ENCODE results near the gene PHACTR3. TPM values are rescaled to one million over a fixed set of nuclear protein-coding genes. Genes with fewer than 3 reads are reported as not detected.

Gene PHACTR3
- total and polyA plus RNA-seq, 4 donors = 0.14 to 0.42 (median 0.17) TPM

DNA sequence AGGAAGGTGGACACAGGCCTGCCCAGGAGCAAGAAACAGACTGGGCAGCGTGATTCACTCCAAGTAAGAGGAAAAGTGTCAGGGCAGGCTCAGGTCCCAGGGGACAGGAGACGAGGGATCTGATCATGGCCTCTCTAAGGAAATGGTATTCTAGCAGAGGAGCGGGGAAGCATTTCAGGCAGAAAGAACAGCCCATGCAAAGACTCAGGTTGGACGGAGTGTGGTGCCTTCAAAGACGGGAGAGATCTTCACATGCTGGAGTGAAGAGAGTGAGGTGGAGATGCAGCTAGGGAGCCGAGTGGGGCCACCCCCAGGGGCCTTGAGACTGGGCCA lies 168.0 kb downstream of the PHACTR3 start:
- WGBS = 63% methylated on average over 6 of the region's 6 CpGs
- Histone ChIP-seq H3K27ac (ENCODE audit: low read depth in 1 of 2, low read length in 2 of 2) (no peak overlapping the region), H3K27me3 (ENCODE audit: control insufficient read depth in 4 of 4, insufficient read depth in 4 of 4, low read length in 3 of 4) (no peaks in the 10 kb centered on the region)

DNA sequence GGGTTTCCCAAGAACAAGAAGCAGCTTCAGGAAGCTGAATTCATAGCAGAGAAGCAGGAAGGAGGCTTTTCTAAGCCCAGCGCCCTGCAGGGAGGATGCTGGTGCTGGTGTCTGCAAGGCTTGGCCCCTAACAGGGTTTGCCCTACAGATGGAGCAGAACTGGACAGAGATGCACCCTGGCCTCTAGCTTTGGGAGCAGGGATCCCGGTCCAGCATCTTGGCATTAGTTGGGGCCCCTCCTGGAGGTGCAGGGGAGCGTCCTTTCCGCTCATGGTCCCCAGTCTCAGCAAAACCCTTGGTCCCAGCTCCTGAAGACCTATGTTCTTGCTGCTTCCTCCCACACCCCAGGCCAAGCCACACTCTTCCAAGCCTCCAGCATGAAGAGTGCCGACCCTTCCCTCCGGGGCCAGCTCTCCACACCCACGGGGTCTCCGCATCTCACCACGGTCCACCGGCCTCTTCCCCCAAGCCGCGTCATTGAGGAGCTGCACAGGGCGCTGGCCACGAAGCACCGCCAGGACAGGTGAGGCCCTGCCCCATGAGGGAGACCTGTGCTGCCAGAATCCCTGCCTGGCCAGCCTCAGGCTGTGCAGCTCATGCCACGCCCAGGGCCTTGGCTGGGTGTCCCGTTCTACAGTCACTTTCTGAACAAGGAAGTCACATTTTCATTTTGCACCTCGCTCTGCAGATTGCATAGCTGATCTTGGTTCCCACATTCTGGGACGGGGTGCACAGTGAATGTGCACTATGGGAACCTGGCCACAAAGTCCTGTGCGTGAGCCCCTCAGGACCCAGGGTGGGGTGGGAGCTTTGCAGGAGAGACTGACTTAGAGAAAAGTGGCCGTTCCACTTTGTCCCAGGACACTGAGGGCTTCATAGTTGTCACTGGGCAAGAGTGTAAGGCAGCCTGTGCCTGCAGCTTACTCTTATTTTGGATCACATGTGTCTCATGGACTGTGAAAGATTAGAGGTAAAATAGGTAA lies 168.9 kb downstream of the PHACTR3 start:
- 81% methylated on average over 21 of the region's 21 CpGs for WGBS
- H3K27me3 ChIP-seq (ENCODE audit: control insufficient read depth in 4 of 4, insufficient read depth in 4 of 4, low read length in 3 of 4) = no peaks in the 10 kb centered on the region
- H3K9me3 ChIP-seq (ENCODE audit: control insufficient read depth in 4 of 4, low read length in 3 of 4) = no peaks in the 10 kb centered on the region
- no peaks in the 10 kb centered on the region for H3K36me3 ChIP-seq (ENCODE audit: control insufficient read depth in 4 of 4, insufficient read depth in 3 of 4, low read depth in 1 of 4, low read length in 3 of 4)
- H3K4me1 ChIP-seq (ENCODE audit: control insufficient read depth in 4 of 4, insufficient read depth in 4 of 4, low read length in 3 of 4) = no peaks in the 10 kb centered on the region
- H3K4me3 ChIP-seq (ENCODE audit: low read depth in 1 of 3, low read length in 3 of 3) = no peak overlapping the region
- TF ChIP-seq RAD21 (IDR thresholded peaks at IDR 0.05) (no peak), GABPA (IDR thresholded peaks at IDR 0.05 in 1 of 2, conservative IDR thresholded peaks at IDR 0.05 in 1 of 2) (no peak), HNF4G (IDR thresholded peaks at IDR 0.05) (no peak), NR2F2 (IDR thresholded peaks at IDR 0.05) (no peak), FOXA1 (IDR thresholded peaks at IDR 0.05) (no peak), SP1 (IDR thresholded peaks at IDR 0.05) (no peak), RXRA (IDR thresholded peaks at IDR 0.05) (no peak), TAF1 (conservative IDR thresholded peaks at IDR 0.05) (no peak)
- TF ChIP-seq, protein P1, sequence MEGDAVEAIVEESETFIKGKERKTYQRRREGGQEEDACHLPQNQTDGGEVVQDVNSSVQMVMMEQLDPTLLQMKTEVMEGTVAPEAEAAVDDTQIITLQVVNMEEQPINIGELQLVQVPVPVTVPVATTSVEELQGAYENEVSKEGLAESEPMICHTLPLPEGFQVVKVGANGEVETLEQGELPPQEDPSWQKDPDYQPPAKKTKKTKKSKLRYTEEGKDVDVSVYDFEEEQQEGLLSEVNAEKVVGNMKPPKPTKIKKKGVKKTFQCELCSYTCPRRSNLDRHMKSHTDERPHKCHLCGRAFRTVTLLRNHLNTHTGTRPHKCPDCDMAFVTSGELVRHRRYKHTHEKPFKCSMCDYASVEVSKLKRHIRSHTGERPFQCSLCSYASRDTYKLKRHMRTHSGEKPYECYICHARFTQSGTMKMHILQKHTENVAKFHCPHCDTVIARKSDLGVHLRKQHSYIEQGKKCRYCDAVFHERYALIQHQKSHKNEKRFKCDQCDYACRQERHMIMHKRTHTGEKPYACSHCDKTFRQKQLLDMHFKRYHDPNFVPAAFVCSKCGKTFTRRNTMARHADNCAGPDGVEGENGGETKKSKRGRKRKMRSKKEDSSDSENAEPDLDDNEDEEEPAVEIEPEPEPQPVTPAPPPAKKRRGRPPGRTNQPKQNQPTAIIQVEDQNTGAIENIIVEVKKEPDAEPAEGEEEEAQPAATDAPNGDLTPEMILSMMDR (IDR thresholded peaks at IDR 0.05; ENCODE audit: low read depth, low read length, missing input control) = no peak
- TF ChIP-seq, protein P2, sequence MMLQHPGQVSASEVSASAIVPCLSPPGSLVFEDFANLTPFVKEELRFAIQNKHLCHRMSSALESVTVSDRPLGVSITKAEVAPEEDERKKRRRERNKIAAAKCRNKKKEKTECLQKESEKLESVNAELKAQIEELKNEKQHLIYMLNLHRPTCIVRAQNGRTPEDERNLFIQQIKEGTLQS (IDR thresholded peaks at IDR 0.05) = no peak
- TF ChIP-seq, protein P3, sequence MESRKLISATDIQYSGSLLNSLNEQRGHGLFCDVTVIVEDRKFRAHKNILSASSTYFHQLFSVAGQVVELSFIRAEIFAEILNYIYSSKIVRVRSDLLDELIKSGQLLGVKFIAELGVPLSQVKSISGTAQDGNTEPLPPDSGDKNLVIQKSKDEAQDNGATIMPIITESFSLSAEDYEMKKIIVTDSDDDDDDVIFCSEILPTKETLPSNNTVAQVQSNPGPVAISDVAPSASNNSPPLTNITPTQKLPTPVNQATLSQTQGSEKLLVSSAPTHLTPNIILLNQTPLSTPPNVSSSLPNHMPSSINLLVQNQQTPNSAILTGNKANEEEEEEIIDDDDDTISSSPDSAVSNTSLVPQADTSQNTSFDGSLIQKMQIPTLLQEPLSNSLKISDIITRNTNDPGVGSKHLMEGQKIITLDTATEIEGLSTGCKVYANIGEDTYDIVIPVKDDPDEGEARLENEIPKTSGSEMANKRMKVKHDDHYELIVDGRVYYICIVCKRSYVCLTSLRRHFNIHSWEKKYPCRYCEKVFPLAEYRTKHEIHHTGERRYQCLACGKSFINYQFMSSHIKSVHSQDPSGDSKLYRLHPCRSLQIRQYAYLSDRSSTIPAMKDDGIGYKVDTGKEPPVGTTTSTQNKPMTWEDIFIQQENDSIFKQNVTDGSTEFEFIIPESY (IDR thresholded peaks at IDR 0.05) = no peak
- TF ChIP-seq, protein P4, sequence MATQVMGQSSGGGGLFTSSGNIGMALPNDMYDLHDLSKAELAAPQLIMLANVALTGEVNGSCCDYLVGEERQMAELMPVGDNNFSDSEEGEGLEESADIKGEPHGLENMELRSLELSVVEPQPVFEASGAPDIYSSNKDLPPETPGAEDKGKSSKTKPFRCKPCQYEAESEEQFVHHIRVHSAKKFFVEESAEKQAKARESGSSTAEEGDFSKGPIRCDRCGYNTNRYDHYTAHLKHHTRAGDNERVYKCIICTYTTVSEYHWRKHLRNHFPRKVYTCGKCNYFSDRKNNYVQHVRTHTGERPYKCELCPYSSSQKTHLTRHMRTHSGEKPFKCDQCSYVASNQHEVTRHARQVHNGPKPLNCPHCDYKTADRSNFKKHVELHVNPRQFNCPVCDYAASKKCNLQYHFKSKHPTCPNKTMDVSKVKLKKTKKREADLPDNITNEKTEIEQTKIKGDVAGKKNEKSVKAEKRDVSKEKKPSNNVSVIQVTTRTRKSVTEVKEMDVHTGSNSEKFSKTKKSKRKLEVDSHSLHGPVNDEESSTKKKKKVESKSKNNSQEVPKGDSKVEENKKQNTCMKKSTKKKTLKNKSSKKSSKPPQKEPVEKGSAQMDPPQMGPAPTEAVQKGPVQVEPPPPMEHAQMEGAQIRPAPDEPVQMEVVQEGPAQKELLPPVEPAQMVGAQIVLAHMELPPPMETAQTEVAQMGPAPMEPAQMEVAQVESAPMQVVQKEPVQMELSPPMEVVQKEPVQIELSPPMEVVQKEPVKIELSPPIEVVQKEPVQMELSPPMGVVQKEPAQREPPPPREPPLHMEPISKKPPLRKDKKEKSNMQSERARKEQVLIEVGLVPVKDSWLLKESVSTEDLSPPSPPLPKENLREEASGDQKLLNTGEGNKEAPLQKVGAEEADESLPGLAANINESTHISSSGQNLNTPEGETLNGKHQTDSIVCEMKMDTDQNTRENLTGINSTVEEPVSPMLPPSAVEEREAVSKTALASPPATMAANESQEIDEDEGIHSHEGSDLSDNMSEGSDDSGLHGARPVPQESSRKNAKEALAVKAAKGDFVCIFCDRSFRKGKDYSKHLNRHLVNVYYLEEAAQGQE (IDR thresholded peaks at IDR 0.05) = no peak
- DNase-seq (ENCODE audit: low spot score) = no peak
- H3K9ac ChIP-seq (ENCODE audit: low read depth in 1 of 2, low read length in 2 of 2) = no peak overlapping the region
- no peak overlapping the region for H3K27ac ChIP-seq (ENCODE audit: low read depth in 1 of 2, low read length in 2 of 2)

More for the DNA sequence above, 168.0 kb downstream of the PHACTR3 start:
- no peak for DNase-seq (ENCODE audit: low spot score)
- TF ChIP-seq EGR1 (IDR thresholded peaks at IDR 0.05; ENCODE audit: low read depth in 2 of 2) (no peak), SP1 (IDR thresholded peaks at IDR 0.05) (no peak), FOXA2 (IDR thresholded peaks at IDR 0.05) (no peak), FOXA1 (IDR thresholded peaks at IDR 0.05) (no peak), YY1 (IDR thresholded peaks at IDR 0.05) (no peak)
- TF ChIP-seq, protein P5, sequence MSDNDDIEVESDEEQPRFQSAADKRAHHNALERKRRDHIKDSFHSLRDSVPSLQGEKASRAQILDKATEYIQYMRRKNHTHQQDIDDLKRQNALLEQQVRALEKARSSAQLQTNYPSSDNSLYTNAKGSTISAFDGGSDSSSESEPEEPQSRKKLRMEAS (IDR thresholded peaks at IDR 0.05) = no peak
- TF ChIP-seq, protein P4 (IDR thresholded peaks at IDR 0.05) = no peak
- Histone ChIP-seq H3K4me3 (ENCODE audit: low read depth in 1 of 3, low read length in 3 of 3) (no peak overlapping the region), H3K4me1 (ENCODE audit: control insufficient read depth in 4 of 4, insufficient read depth in 4 of 4, low read length in 3 of 4) (no peaks in the 10 kb centered on the region), H3K36me3 (ENCODE audit: control insufficient read depth in 4 of 4, insufficient read depth in 3 of 4, low read depth in 1 of 4, low read length in 3 of 4) (no peaks in the 10 kb centered on the region), H3K9me3 (ENCODE audit: control insufficient read depth in 4 of 4, low read length in 3 of 4) (no peaks in the 10 kb centered on the region), H3K9ac (ENCODE audit: low read depth in 1 of 2, low read length in 2 of 2) (no peak overlapping the region)

All from liver (tissue), 9 donors.